Fibroblast of the conjunctiva (primary cell): Measurements from ENCODE around the gene HOXC11.

Experiments
- DNase-seq: peaks from one replicate; pipeline ENCODE4 v3.0.0-alpha.2; 2010; ENCODE audit warnings: low read depth

The HOXC11 gene

GRCh38 chr12:54021432-54022013 lies 48.6 kb downstream of the HOXC11 start:
- no peak for DNase-seq

- no peak for DNase-seq
Observed at GRCh38 chr12:54022960-54023884, 50.3 kb downstream of the HOXC11 start.

GRCh38 chr12:54024127-54024526 lies 51.2 kb downstream of the HOXC11 start:
- no peak for DNase-seq

GRCh38 chr12:54024581-54025305 lies 51.8 kb downstream of the HOXC11 start:
- no peak for DNase-seq

- no peak for DNase-seq
Observed at GRCh38 chr12:54025499-54026405, 52.8 kb downstream of the HOXC11 start.

GRCh38 chr12:54026640-54027441 lies 53.9 kb downstream of the HOXC11 start:
- DNase-seq: no peak
